ENCODE measurements around the gene NELL1. TPM values are rescaled to one million over a fixed set of nuclear protein-coding genes. Genes with fewer than 3 reads are reported as not detected.

NELL1 gene
- total RNA-seq, 1 experiment from 2014 or later: not detected

- no peaks in the 10 kb centered on the region for H3K4me1 ChIP-seq
- intact Hi-C loops (cut with micrococcal nuclease; ENCODE audit: unreplicated experiment): no loop called here
- Mint-ChIP-seq H3K36me3 (ENCODE audit: insufficient read depth, unreplicated experiment) (no peaks in the 10 kb centered on the region), H3K9me3 (ENCODE audit: unreplicated experiment) (no peaks in the 10 kb centered on the region), H3K27me3 (ENCODE audit: insufficient read depth, unreplicated experiment) (no peaks in the 10 kb centered on the region), H3K4me1 (ENCODE audit: low read depth, unreplicated experiment) (no peaks in the 10 kb centered on the region), H3K4me3 (ENCODE audit: unreplicated experiment) (no peak overlapping the region), H3K27ac (ENCODE audit: unreplicated experiment) (no peak overlapping the region)
- H3K9me3 ChIP-seq: 0 out of 2 replicates have a peak, but pooled peaks cover 5% of the 10 kb centered on the region
- no peaks in the 10 kb centered on the region for H3K36me3 ChIP-seq (ENCODE audit: control insufficient read depth, insufficient read depth, low read length)
- ChIA-PET POLR2A (no interaction called here), CTCF (no interaction called here)
- no peaks in the 10 kb centered on the region for H3K27me3 ChIP-seq (replicated peaks; ENCODE audit: control insufficient read depth, insufficient read depth, low read length)
- no peak overlapping the region for H3K4me3 ChIP-seq (ENCODE audit: low read depth, low read length)
- no peak for TF ChIP-seq CTCF (IDR thresholded peaks at IDR 0.05; ENCODE audit: insufficient read depth in 1 of 2, low read depth in 1 of 2, low read length in 1 of 2, severe bottlenecking in 1 of 2, unreplicated experiment in 1 of 2)
- no TSS peak for BruUV-seq (replicated peaks)
- DNase-seq: no peak
These were observed 777.7 kb downstream of the NELL1 start for GRCh38 chr11:21446939-21447590.

- intact Hi-C loops (cut with micrococcal nuclease; ENCODE audit: unreplicated experiment): no loop called here
- Histone ChIP-seq H3K4me1 (no peaks in the 10 kb centered on the region), H3K27me3 (replicated peaks; ENCODE audit: control insufficient read depth, insufficient read depth, low read length) (no peaks in the 10 kb centered on the region), H3K36me3 (ENCODE audit: control insufficient read depth, insufficient read depth, low read length) (no peaks in the 10 kb centered on the region), H3K4me3 (ENCODE audit: low read depth, low read length) (no peak overlapping the region), H3K9me3 (0 out of 2 replicates have a peak, but pooled peaks cover 5% of the 10 kb centered on the region)
- no peaks in the 10 kb centered on the region for H3K27me3 Mint-ChIP-seq (ENCODE audit: insufficient read depth, unreplicated experiment)
- no TSS peak for BruUV-seq (replicated peaks)
- ChIA-PET CTCF (no interaction called here), POLR2A (no interaction called here)
- H3K36me3 Mint-ChIP-seq (ENCODE audit: insufficient read depth, unreplicated experiment): no peaks in the 10 kb centered on the region
- no peaks in the 10 kb centered on the region for H3K4me1 Mint-ChIP-seq (ENCODE audit: low read depth, unreplicated experiment)
- no peak for TF ChIP-seq CTCF (IDR thresholded peaks at IDR 0.05; ENCODE audit: insufficient read depth in 1 of 2, low read depth in 1 of 2, low read length in 1 of 2, severe bottlenecking in 1 of 2, unreplicated experiment in 1 of 2)
- H3K27ac Mint-ChIP-seq (ENCODE audit: unreplicated experiment): no peak overlapping the region
- H3K4me3 Mint-ChIP-seq (ENCODE audit: unreplicated experiment): no peak overlapping the region
- DNase-seq: no peak
- H3K9me3 Mint-ChIP-seq (ENCODE audit: unreplicated experiment): no peaks in the 10 kb centered on the region
These were observed 778.5 kb downstream of the NELL1 start for GRCh38 chr11:21447871-21448270.

- ChIA-PET CTCF (no interaction called here), POLR2A (no interaction called here)
- Mint-ChIP-seq H3K4me1 (ENCODE audit: low read depth, unreplicated experiment) (no peaks in the 10 kb centered on the region), H3K27ac (ENCODE audit: unreplicated experiment) (no peak overlapping the region), H3K9me3 (ENCODE audit: unreplicated experiment) (no peaks in the 10 kb centered on the region), H3K27me3 (ENCODE audit: insufficient read depth, unreplicated experiment) (no peaks in the 10 kb centered on the region), H3K36me3 (ENCODE audit: insufficient read depth, unreplicated experiment) (no peaks in the 10 kb centered on the region), H3K4me3 (ENCODE audit: unreplicated experiment) (no peak overlapping the region)
- intact Hi-C loops (cut with micrococcal nuclease; ENCODE audit: unreplicated experiment): no loop called here
- TF ChIP-seq CTCF (IDR thresholded peaks at IDR 0.05; ENCODE audit: insufficient read depth in 1 of 2, low read depth in 1 of 2, low read length in 1 of 2, severe bottlenecking in 1 of 2, unreplicated experiment in 1 of 2): no peak
- Histone ChIP-seq H3K9me3 (no peaks in the 10 kb centered on the region), H3K36me3 (ENCODE audit: control insufficient read depth, insufficient read depth, low read length) (no peaks in the 10 kb centered on the region), H3K4me3 (ENCODE audit: low read depth, low read length) (no peak overlapping the region), H3K27me3 (replicated peaks; ENCODE audit: control insufficient read depth, insufficient read depth, low read length) (no peaks in the 10 kb centered on the region), H3K4me1 (no peaks in the 10 kb centered on the region)
- BruUV-seq (replicated peaks): no TSS peak
- no peak for DNase-seq
These were observed 786.8 kb downstream of the NELL1 start for GRCh38 chr11:21456186-21456585.

Measured in Caco-2 (cell line).